MM.1S (cell line): ENCODE measurements around the gene ARL5B.

Experiments
- CTCF ChIP-seq: fragments of 300-600 bp; sonication (generic); IDR thresholded peaks from 2 replicates; pipeline ENCODE4 v1.5.1; 2016; ENCODE audit warnings: antibody characterized with exemption, low read length, mixed read lengths
- EZH2 ChIP-seq: fragments of 300-600 bp; sonication (generic); optimal IDR thresholded peaks from 2 replicates; pipeline ENCODE3; 2017; ENCODE audit warnings: low read depth, mild to moderate bottlenecking, antibody characterized with exemption, low read length, mixed read lengths
- EZH2phosphoT487 ChIP-seq: fragments of 300-600 bp; sonication (generic); IDR thresholded peaks from 2 replicates; pipeline ENCODE4 v1.6.1; 2018; ENCODE audit warnings: antibody characterized with exemption, low read length

DNA sequence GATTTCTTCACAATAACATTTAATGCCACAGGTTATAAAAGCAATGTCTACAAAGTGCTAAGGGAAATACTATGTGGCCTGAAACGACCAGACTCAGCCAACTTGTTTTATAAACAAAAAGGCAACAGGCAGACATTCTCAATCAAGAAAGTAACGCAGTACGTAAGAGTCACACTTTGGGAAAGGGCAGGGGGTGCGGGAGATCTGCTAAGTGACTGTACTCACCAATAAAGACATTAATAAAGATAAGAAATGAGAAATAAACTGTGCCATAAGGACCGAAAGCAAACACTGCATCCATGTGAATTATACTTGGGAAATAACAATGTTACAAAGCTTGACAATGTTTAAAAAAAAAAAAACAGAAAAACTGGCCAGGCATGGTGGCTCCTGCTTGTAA is 33.3 kb upstream of the ARL5B start:
- TF ChIP-seq CTCF (no peak), EZH2 (no peak), EZH2phosphoT487 (no peak)
